GM19238 (cell line): ENCODE results near the gene NELL1.

Experiments used
- DNase-seq: peaks from one replicate; pipeline ENCODE4 v3.0.0; 2011; ENCODE audit warnings: low spot score; ENCODE audit not compliant: insufficient read length

NELL1 gene

GRCh38 chr11:21553795-21554194, 884.4 kb downstream of the NELL1 start:
- no peak for DNase-seq

- DNase-seq = no peak
Observed at GRCh38 chr11:21554284-21554683, 884.9 kb downstream of the NELL1 start.

- DNase-seq = no peak
Observed at GRCh38 chr11:21556926-21557325, 887.5 kb downstream of the NELL1 start.

GRCh38 chr11:21560466-21560975, 891.1 kb downstream of the NELL1 start:
- DNase-seq = no peak

- no peak for DNase-seq
Observed at GRCh38 chr11:21561581-21561980, 892.2 kb downstream of the NELL1 start.

- DNase-seq = no peak
Observed at GRCh38 chr11:21564095-21564494, 894.7 kb downstream of the NELL1 start.

GRCh38 chr11:21564833-21565682, 895.7 kb downstream of the NELL1 start:
- DNase-seq = no peak

GRCh38 chr11:21566521-21567117, 897.2 kb downstream of the NELL1 start:
- no peak for DNase-seq

- no peak for DNase-seq
Observed at GRCh38 chr11:21567645-21568290, 898.4 kb downstream of the NELL1 start.

- DNase-seq = no peak
Observed at GRCh38 chr11:21572210-21572609, 902.8 kb downstream of the NELL1 start.

GRCh38 chr11:21582791-21583190, 913.4 kb downstream of the NELL1 start:
- DNase-seq = no peak

GRCh38 chr11:21588754-21589153, 919.4 kb downstream of the NELL1 start:
- DNase-seq = no peak

- no peak for DNase-seq
Observed at GRCh38 chr11:21602699-21603098, 933.3 kb downstream of the NELL1 start.

GRCh38 chr11:21603886-21604285, 934.5 kb downstream of the NELL1 start:
- no peak for DNase-seq

GRCh38 chr11:21604564-21604963, 935.2 kb downstream of the NELL1 start:
- no peak for DNase-seq

- no peak for DNase-seq
Observed at GRCh38 chr11:21612326-21612725, 942.9 kb downstream of the NELL1 start.

- no peak for DNase-seq
Observed at GRCh38 chr11:21614961-21615360, 945.6 kb downstream of the NELL1 start.

GRCh38 chr11:21615955-21616371, 946.6 kb downstream of the NELL1 start:
- DNase-seq = no peak

GRCh38 chr11:21622566-21622965, 953.2 kb downstream of the NELL1 start:
- DNase-seq = no peak

- no peak for DNase-seq
Observed at GRCh38 chr11:21622995-21623394, 953.6 kb downstream of the NELL1 start.
